ENCODE measurements around the gene SRPK2. TPM values are rescaled to one million over a fixed set of nuclear protein-coding genes. Genes with fewer than 3 reads are reported as not detected.

The SRPK2 gene
- total RNA-seq, 1 donor from 2014 or later, result 70.5 TPM

DNA sequence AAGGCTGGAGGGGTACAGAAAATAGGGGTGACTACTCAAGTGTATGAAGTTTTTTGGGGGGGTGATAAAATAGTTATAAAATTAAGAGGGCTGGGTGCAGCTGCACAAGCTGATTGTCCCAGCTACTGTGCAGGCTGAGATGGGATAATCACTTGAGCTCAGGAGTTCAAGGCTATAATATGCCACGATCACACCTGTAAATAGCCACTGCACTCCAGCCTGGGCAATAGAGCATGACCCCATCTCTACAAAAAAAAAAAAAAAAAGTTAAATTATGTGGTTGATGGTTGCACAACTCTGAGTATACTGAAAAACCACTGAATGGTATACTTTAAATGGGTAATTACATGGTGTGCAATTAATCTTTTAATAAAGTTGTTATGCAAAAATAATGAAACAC is 172.9 kb downstream of the SRPK2 start:
- H3K27me3 Mint-ChIP-seq (ENCODE audit: unreplicated experiment), result no peaks in the 10 kb centered on the region
- no peak for DNase-seq (ENCODE audit: low spot score)
- no peaks in the 10 kb centered on the region for H3K9me3 Mint-ChIP-seq (ENCODE audit: unreplicated experiment)
- peaks cover 6% of the 10 kb centered on the region for H3K4me1 Mint-ChIP-seq (ENCODE audit: unreplicated experiment)
- H3K27ac Mint-ChIP-seq (ENCODE audit: unreplicated experiment), result no peak overlapping the region
- TF ChIP-seq, protein P1, sequence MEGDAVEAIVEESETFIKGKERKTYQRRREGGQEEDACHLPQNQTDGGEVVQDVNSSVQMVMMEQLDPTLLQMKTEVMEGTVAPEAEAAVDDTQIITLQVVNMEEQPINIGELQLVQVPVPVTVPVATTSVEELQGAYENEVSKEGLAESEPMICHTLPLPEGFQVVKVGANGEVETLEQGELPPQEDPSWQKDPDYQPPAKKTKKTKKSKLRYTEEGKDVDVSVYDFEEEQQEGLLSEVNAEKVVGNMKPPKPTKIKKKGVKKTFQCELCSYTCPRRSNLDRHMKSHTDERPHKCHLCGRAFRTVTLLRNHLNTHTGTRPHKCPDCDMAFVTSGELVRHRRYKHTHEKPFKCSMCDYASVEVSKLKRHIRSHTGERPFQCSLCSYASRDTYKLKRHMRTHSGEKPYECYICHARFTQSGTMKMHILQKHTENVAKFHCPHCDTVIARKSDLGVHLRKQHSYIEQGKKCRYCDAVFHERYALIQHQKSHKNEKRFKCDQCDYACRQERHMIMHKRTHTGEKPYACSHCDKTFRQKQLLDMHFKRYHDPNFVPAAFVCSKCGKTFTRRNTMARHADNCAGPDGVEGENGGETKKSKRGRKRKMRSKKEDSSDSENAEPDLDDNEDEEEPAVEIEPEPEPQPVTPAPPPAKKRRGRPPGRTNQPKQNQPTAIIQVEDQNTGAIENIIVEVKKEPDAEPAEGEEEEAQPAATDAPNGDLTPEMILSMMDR (IDR thresholded peaks at IDR 0.05; ENCODE audit: unreplicated experiment), result no peak
- H3K36me3 Mint-ChIP-seq (ENCODE audit: low read depth, unreplicated experiment), result no peaks in the 10 kb centered on the region
- H3K4me3 Mint-ChIP-seq (ENCODE audit: unreplicated experiment), result no peak overlapping the region

DNA sequence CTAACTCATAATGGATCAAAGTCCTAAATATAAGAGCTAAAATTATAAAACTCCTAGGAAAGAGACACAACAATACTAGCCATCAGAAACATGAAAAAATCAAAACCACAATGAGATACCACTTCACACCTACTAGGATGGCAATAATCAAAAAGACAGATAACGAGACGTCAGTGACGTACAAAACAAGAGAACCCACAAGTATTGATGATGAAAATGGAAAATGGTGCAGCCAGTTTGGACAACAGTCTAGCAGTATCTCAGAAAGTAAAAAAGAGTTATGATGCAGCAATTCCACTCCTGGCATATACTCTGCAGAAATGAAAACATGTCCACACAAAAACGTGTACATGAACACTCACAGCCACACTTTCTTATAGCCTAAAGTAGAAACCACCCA is 173.5 kb downstream of the SRPK2 start:
- Mint-ChIP-seq H3K4me3 (ENCODE audit: unreplicated experiment) (no peak overlapping the region), H3K27me3 (ENCODE audit: unreplicated experiment) (no peaks in the 10 kb centered on the region), H3K4me1 (ENCODE audit: unreplicated experiment) (peaks cover 9% of the 10 kb centered on the region), H3K27ac (ENCODE audit: unreplicated experiment) (no peak overlapping the region), H3K9me3 (ENCODE audit: unreplicated experiment) (no peaks in the 10 kb centered on the region), H3K36me3 (ENCODE audit: low read depth, unreplicated experiment) (no peaks in the 10 kb centered on the region)
- TF ChIP-seq, protein P1 (IDR thresholded peaks at IDR 0.05; ENCODE audit: unreplicated experiment), result no peak
- no peak for DNase-seq (ENCODE audit: low spot score)

DNA sequence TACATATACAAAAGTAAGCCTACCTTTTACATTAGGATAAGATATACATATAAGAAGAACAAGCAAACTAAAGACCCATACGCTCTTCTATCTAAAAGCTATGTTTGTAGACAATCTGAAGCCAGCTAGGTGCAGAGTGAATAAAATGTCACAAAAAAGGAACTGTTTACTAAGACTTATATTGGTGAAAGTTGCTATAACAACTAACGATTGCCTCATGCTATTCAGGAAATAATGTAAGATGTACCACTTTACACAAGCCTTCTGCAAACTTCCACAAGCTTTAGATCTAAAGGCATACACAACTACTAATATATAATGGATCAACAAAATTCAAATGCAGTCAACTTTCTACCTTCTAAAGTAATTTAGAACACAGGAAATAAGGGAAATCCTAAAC is 175.1 kb downstream of the SRPK2 start:
- no peak overlapping the region for H3K4me3 Mint-ChIP-seq (ENCODE audit: unreplicated experiment)
- no peaks in the 10 kb centered on the region for H3K9me3 Mint-ChIP-seq (ENCODE audit: unreplicated experiment)
- H3K4me1 Mint-ChIP-seq (ENCODE audit: unreplicated experiment), result peaks cover 10% of the 10 kb centered on the region
- H3K27me3 Mint-ChIP-seq (ENCODE audit: unreplicated experiment), result no peaks in the 10 kb centered on the region
- TF ChIP-seq, protein P1 (IDR thresholded peaks at IDR 0.05; ENCODE audit: unreplicated experiment), result no peak
- no peak overlapping the region for H3K27ac Mint-ChIP-seq (ENCODE audit: unreplicated experiment)
- DNase-seq (ENCODE audit: low spot score), result no peak
- H3K36me3 Mint-ChIP-seq (ENCODE audit: low read depth, unreplicated experiment), result no peaks in the 10 kb centered on the region

DNA sequence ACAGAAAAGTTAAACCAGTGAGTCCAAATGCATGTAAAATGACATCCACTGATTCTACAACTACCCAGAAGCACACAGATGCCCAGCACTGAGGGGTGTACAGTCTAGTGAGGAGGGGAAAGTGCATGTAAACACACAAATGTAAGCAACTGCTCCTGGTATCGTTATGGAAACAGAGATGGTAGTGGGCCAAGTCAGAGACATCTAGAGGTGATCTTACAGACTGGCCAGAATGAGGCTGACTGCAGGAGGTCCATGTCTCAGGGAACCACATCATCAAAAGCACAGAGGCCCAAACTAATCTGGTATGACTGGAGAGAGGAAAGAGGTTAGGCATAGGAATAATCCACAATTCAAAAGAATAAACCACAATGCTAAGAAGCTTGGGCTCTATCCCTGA is 176.5 kb downstream of the SRPK2 start:
- peaks cover 10% of the 10 kb centered on the region for H3K4me1 Mint-ChIP-seq (ENCODE audit: unreplicated experiment)
- TF ChIP-seq, protein P1 (IDR thresholded peaks at IDR 0.05; ENCODE audit: unreplicated experiment), result no peak
- no peak for DNase-seq (ENCODE audit: low spot score)
- no peak overlapping the region for H3K4me3 Mint-ChIP-seq (ENCODE audit: unreplicated experiment)
- no peaks in the 10 kb centered on the region for H3K27me3 Mint-ChIP-seq (ENCODE audit: unreplicated experiment)
- no peaks in the 10 kb centered on the region for H3K9me3 Mint-ChIP-seq (ENCODE audit: unreplicated experiment)
- no peak overlapping the region for H3K27ac Mint-ChIP-seq (ENCODE audit: unreplicated experiment)
- no peaks in the 10 kb centered on the region for H3K36me3 Mint-ChIP-seq (ENCODE audit: low read depth, unreplicated experiment)

DNA sequence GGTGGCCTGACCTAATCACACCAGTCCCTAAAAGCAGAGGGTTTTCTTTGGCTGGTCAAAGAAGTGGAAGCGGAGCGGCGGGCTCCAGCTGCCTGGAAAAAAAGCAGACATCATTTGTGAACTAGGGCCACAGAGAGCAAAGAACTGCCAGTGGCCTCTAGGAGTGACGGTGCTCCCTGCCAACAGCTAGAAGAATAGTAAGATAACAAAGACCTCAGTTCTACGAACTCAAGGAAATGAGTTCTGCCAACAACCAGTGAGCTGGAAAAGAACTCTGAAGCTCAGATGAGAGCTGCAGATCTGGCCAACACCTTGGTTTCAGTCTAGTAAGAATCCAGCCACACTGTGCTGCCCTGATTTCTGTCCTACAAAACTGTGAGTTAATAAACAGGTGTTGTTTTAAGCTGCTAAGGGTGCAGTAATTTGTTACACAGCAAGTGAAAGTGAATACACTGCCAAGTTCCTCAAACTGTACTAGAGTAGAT is 178.0 kb downstream of the SRPK2 start:
- Mint-ChIP-seq H3K4me3 (ENCODE audit: unreplicated experiment) (no peak overlapping the region), H3K4me1 (ENCODE audit: unreplicated experiment) (peaks cover 7% of the 10 kb centered on the region), H3K9me3 (ENCODE audit: unreplicated experiment) (no peaks in the 10 kb centered on the region), H3K27me3 (ENCODE audit: unreplicated experiment) (no peaks in the 10 kb centered on the region), H3K36me3 (ENCODE audit: low read depth, unreplicated experiment) (no peaks in the 10 kb centered on the region), H3K27ac (ENCODE audit: unreplicated experiment) (peak overlapping the region; percentile 25)
- DNase-seq (ENCODE audit: low spot score), result no peak
- TF ChIP-seq, protein P1 (IDR thresholded peaks at IDR 0.05; ENCODE audit: unreplicated experiment), result no peak

Measured in endothelial cell (in vitro differentiated cells).